Right ventricle myocardium superior (tissue), 1 donor: Measurements from ENCODE around the gene VGF. TPM values are rescaled to one million over a fixed set of nuclear protein-coding genes. Genes with fewer than 3 reads are reported as not detected.

Source experiments
- ATAC-seq: fragments of 200-7000 bp; cut with Tn5 transposase; one replicate; pipeline ENCODE4 v1.9.1; 2020; ENCODE audit warnings: mild to moderate bottlenecking; ENCODE audit not compliant: poor library complexity
- DNase-seq: peaks from one replicate; pipeline ENCODE4 v3.0.0-alpha.2; 2020
- intact Hi-C: fragments of 100-400 bp; cut with DNase I; formaldehyde crosslinking; loops from one replicate; pipeline ENCODE4 v1.11.2; 2022
- total RNA-seq: library from RNA; stranded (reverse); fragmentation: NEBNext Ultra II Directional; extraction: Animal tissue kit (Norgen Biotek cat#: 25700); gene quantifications from one replicate; pipeline ENCODE4 v1.2.1, GENCODE V29; 2021
- donor health status: DM: no; HTN: yes; CAD: no; lungs with severe emphysema.

Gene VGF
- total RNA-seq, 1 donor from 2014 or later, result not detected

DNA sequence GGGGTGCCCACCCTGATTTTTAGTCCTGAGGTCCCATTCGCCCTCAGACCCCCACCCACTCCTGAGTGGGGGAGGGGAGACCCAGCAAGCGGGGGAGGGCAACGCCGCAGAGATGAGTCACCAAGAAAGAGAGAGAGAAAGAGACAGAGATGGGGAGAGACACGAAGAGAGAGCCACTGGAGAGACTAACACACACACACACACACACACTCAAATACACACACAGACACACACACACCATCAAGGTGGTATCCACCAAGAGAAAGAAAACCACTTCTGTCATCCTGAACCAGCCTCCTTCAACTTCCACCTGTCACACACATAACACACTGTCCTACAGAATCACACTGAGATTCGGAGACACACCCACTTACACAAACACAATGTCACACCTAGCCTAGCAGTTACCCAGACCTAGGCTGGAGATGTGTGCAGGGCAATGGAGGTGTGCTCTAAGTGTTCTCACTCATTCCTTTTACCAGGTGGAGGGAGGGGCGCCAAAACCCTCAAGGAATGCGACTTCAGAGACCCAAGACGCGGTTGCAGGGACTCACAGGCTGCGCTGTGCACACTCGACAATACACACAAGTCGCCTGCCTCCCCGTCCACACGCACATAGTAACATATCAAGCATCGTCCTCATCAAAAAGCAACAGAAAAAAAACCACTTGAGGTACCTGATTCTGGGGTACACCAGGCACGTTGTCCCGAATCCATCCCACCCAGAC lies 3.9 kb upstream of the VGF start:
- intact Hi-C loops, result no loop called here
- DNase-seq (no peak), ATAC-seq (no peak)

- intact Hi-C loops, result no loop called here
- DNase-seq, result no peak
- no peak for ATAC-seq
Measured at GRCh38 chr7:101168412-101169049, 3.2 kb upstream of the VGF start.

DNA sequence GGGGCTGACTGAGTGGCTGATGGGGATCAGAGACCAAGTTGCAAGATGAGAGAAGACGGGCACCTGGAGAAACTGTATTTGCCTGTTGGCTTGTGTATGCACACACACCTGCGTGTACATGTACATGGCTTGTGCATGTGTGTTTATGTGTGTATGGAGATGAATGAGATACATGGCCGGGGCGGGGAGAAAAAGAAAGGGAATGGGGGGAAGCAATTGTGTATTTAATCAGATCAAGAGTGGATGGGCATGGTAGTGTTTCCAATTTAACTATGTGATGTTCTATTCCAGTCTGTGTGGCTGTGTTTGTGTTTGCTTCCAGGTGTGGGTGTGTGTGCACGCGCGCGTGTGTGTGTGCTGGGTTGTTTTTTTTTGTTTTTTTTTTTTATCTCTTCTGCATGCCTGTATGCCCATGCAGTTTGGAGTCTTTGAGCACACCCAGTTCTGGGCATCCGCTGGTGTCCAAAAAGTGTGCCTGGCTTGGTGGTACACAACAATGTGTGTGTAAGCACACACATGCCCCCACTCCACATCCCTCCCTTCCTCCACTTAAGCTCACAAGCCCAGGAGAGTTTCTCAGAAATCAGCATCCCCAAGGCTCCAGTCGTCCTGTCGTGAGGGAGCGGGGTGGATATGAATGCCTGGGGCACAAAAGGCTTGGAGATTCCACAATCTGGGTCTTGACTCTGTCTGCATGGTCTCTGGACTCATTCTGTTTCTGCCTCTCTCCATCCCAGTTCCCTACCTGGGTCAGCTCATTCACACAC lies 2.5 kb upstream of the VGF start:
- ATAC-seq (no peak), DNase-seq (no peak)
- intact Hi-C loops, result no loop called here

DNA sequence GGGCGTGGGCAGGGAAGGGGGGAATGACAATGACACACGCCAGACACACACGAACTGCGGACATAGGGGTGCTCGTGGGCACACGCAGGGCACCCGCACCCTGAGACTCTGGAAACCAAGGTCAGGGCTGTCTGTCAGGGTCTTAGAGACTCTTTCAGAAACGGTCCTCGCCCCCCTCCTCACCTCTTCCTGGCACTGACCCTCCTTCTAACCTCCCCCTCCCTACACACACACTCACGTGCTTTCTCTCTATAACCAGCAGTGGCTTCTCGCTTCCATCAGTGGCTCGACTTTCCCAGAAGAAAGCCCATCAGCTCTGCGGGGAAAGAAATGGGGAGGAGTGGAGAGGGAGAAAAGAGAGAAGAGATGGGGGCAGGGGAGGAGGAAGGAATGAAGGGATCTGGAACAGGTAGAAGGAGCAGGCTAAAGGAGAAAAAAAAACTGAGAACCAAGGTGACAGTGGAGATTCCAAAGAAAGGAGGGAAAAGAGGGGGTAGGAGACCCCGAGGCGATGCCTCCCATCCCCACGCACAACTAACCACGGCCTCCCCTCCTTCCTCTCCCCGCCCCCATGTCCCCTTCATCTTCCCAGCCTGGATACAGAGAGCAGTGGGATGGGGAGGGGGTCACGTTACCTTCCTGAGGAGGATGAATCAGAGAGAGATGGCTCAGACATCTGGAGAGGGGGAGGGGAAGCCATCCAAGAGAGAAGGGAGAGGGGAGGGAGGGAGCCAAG lies 1.7 kb upstream of the VGF start:
- DNase-seq (no peak), ATAC-seq (no peak)
- intact Hi-C loops, result no loop called here

DNA sequence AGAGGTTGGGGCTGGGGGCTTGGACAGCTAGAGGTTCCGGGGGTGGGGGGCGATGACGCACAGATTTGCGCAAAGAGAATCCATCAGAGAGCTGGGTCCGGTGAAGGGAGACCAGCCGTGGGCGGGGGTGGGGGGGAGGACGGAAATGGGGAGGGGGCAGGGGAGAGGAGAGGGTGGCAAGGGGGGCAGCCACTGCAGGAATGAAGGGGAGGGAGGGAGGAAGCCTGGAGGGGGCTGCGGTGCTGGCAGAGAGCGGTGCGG lies 1.2 kb upstream of the VGF start:
- ATAC-seq (no peak), DNase-seq (no peak)
- intact Hi-C loops, result no loop called here

DNA sequence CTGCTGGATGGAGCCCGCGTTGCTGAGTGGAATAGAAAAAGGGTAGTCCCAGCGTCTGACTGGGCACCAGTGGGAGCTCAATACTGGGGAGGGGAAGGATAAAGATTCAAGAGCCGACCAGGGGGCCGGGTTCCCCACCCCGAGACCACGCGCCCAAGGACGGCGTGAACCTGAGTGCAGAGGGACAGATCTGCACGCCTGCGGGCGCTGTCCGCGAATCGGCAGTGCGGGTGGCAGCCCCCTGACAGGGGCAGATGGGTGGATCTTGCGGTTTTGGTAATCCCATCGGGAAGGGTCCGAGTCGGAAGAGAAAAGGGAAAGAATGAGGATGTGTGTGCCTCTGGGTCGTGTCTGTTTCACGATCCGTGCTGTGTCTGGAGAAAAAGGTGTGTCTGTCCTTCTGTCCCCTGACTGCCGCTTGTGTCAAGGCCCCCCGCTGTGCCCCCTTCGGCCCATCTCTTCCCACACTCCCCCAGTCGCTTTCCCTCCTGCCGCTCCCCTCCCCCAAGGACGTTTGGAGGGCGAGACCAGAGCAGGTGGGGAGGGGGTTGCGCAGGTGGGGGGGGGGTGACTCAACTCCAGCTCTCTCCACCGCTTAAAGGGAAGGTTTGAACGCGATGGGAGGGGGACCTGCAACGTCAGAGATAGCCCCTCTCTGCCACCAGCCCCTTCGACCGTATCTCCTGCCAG lies 734 bp upstream of the VGF start:
- ATAC-seq (no peak), DNase-seq (no peak)
- intact Hi-C loops, result no loop called here

- DNase-seq (no peak), ATAC-seq (peak; percentile 38)
- intact Hi-C loops, result no loop called here
Measured at GRCh38 chr7:101164071-101164840, 1.1 kb downstream of the VGF start.

- DNase-seq (no peak), ATAC-seq (no peak)
- intact Hi-C loops, result no loop called here
Measured at GRCh38 chr7:101163279-101164070, 1.9 kb downstream of the VGF start.

DNA sequence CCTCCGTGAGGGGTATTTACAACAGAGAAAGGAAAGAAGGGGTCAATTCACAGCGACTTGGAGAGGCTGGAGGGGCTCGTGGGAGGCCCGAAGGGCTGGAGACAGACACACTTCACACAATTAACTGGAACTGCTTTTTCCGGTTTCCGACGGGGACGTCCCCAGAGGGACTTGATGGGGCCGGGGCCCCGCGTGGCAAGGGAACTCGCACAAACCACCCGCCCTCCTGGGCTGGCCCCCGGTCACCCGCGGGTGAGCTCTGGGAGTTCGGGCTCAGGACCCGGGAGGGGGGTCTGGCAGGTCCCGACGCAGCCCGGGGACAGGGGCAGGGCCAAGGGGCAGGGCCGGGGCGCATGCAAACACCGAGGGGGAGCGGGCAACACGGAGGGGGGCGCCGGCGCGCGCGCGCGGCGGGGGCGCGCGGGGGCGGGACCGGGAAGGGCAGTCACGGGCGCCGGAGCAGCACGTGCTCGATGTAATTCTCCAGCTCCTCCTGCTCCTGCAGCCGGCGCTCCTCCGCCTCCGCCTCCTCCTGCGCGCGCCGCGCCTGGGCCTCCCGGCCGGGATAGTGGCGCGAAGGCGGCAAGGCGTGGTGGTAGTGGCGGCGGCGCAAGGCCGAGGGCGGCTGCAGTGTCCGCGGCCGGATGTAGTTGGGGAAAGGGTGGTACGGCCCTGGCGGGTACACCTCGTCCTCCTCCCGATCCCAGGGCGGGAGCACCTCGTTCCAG lies 2.7 kb downstream of the VGF start:
- intact Hi-C loops, result no loop called here
- ATAC-seq (peak; percentile 19), DNase-seq (no peak)

- ATAC-seq (no peak), DNase-seq (no peak)
- intact Hi-C loops, result no loop called here
Measured at GRCh38 chr7:101161692-101162471, 3.5 kb downstream of the VGF start.

DNA sequence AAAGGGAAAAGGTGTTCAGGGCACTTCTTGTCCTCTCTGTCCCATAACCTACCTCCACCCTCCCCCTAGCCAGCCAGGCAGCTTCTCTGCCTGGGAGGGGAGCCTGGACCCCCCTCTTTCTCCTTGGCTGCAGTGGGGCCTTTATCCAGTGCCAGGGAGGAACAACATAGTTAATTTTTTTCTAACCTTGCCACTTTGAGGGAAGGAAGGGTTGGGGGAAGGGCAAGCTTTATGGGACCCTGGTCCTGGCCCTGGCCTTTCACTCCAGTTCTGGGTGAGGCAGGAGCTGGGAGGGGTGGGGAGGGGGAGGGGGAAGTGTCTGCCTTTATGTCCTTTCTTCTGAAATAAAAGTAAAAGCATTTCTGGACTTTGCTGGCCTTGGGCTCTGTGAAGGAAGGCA lies 4.5 kb downstream of the VGF start:
- ATAC-seq (no peak), DNase-seq (no peak)
- intact Hi-C loops, result no loop called here

DNA sequence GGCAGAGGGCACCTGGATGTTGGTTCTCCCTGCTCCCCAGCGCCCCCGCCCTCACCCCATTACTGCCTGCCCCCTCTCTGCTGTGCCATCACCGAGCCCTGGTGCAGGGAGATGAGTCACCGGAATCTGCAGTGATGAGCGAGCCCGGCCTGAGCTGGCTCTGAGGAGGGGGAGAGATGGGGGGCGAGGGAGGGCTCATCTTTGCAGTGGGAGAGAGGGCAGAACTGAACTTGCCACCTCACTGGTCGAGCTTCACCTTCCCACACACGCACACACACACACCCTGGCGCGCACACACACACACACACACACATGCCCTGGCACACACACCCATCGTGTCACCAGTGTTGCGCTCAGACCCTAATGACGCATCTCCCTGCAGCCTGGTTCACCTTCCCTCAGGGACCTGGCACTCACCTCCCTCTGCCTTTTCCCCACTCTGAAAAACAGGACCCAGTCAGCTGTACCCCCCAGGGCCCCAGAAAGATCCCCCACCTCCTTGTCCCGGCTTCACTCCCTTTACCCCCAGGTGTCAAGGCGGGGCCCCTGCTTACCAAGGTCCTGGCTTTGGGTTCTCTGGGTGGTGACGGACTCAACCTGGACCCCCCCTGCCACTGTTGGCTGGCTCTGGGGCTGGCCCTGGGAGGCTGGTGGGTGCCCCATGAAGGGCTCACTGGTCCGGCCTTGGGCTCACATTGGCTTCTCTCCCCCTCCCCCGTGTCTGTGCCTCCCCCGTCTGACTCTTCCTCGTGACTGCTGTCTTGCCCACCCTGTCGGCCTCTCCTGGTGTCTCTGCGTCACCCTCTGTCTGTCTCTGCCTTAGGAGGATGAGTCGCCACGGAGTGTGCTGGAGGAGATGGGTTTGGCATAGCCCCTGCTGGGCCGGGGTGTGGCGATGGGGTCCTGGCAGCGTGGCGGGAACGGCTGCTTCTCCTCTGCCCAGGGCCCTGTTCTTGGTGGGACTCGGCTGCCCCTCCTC lies 5.4 kb downstream of the VGF start:
- DNase-seq (no peak), ATAC-seq (no peak)
- intact Hi-C loops, result no loop called here

DNA sequence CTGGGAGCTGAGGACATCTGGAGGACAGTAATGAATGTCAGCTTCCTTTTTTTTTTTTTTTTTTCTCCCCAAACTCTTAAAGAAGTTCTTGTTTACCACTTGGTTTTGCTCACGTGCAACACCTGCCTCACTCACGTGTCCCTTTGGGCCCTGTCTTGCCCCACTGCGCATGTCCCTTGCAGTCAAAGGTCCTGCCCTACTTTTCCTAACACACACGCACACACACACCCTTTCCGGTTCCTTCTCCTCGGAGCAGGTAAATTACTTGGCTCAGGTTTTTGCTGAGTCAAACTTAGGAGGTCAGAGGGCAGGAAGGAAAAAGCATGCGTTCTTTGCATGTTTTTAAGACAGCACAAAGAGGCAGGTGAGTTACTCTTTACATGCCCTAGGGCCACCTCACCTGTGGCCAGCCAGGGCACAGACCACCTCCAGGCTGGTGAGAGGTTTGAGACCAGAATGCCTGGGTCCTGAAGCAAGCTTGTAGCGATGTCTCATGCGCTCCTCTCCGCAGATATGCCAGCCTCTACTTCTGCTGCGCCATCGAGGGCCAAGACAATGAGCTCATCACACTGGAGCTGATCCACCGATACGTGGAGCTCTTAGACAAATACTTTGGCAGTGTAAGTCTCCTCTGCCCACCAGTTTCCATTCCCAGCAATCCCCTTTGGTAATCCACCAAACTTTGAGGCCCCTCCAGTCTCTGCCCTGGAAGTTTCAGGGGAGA lies 8.3 kb downstream of the VGF start:
- intact Hi-C loops, result no loop called here
- DNase-seq (no peak), ATAC-seq (no peak)

GRCh38 chr7:101156277-101156676 lies 9.1 kb downstream of the VGF start:
- intact Hi-C loops, result no loop called here
- ATAC-seq, result no peak
- no peak for DNase-seq

DNA sequence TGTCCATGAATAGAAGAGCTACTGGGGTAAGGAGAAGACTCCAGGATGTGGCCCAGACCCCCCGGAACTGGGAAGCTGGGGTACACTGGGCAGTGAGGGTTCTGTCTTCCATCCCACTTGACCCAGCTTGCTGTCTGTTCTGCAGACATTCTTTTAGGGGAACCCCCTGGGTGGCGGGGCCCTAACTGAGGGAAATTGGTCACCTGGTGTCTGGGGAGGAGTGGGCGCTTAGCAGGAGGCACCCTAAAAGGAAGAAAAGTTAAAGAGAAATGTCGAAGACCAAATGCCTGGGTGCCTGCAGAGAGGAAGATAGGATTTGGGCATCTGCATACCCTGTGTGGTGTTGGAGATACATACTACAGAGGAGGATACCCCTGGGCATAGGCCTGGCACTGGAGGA lies 10.1 kb downstream of the VGF start:
- intact Hi-C loops, result no loop called here
- ATAC-seq (no peak), DNase-seq (no peak)
